ENCODE results near the gene KIF25.

Gene KIF25

GRCh38 chr6:167972193-167972592 lies 25.3 kb upstream of the KIF25 start:
- TF ChIP-seq TAF1 (IDR thresholded peaks at IDR 0.05; ENCODE audit: borderline replicate concordance, insufficient read depth, low read length), result no peak
- TF ChIP-seq, protein P1, sequence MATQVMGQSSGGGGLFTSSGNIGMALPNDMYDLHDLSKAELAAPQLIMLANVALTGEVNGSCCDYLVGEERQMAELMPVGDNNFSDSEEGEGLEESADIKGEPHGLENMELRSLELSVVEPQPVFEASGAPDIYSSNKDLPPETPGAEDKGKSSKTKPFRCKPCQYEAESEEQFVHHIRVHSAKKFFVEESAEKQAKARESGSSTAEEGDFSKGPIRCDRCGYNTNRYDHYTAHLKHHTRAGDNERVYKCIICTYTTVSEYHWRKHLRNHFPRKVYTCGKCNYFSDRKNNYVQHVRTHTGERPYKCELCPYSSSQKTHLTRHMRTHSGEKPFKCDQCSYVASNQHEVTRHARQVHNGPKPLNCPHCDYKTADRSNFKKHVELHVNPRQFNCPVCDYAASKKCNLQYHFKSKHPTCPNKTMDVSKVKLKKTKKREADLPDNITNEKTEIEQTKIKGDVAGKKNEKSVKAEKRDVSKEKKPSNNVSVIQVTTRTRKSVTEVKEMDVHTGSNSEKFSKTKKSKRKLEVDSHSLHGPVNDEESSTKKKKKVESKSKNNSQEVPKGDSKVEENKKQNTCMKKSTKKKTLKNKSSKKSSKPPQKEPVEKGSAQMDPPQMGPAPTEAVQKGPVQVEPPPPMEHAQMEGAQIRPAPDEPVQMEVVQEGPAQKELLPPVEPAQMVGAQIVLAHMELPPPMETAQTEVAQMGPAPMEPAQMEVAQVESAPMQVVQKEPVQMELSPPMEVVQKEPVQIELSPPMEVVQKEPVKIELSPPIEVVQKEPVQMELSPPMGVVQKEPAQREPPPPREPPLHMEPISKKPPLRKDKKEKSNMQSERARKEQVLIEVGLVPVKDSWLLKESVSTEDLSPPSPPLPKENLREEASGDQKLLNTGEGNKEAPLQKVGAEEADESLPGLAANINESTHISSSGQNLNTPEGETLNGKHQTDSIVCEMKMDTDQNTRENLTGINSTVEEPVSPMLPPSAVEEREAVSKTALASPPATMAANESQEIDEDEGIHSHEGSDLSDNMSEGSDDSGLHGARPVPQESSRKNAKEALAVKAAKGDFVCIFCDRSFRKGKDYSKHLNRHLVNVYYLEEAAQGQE (IDR thresholded peaks at IDR 0.05; ENCODE audit: insufficient read depth in 1 of 2, low read depth in 2 of 2, low read length in 2 of 2), result no peak
- TF ChIP-seq POLR2AphosphoS5 (IDR thresholded peaks at IDR 0.05; ENCODE audit: low read depth, low read length), result no peak
- no peak for TF ChIP-seq FOXP2 (optimal IDR thresholded peaks at IDR 0.05; ENCODE audit: borderline replicate concordance, extremely low read depth, extremely low read length, insufficient read depth)
- no peak for TF ChIP-seq SIN3A (IDR thresholded peaks at IDR 0.05; ENCODE audit: borderline replicate concordance, insufficient read depth, low read length)

DNA sequence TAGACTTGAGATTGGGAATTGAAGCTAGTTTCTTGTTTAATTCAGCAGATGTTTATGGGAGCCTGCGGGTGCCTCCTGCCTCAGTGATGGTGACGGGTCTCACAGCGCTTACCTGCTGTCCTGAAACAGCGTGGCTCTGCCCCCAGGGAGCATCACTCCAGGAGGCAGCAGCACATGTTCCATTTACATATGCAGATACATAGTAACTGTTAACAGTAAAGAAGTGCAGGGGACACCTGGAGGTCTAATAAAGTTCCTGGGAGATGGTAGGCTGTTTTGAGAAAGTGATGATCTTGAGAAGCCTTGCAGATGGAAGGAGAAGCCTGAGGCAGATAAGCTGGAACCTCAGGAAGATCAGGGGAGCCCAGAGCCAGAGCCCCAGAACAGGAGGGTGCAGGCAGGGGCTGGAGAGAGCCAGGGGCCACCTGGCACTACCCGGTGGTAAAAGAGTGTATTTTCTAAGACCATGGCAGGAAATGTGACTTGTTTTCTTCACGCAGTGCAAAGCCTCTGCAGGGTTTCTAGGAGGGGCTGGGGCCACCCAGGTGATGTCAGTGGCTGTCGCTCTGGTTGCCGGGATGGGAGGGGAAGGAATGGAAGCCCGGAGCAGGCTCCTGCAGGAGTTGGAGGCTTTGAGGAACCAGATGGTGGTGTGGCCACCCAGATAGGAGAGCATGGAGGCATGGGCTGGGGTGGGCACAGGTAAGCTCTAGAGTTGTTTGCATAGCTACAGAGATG lies 24.2 kb upstream of the KIF25 start:
- TF ChIP-seq POLR2AphosphoS5 (IDR thresholded peaks at IDR 0.05; ENCODE audit: low read depth, low read length) (no peak), SIN3A (IDR thresholded peaks at IDR 0.05; ENCODE audit: borderline replicate concordance, insufficient read depth, low read length) (no peak), FOXP2 (optimal IDR thresholded peaks at IDR 0.05; ENCODE audit: borderline replicate concordance, extremely low read depth, extremely low read length, insufficient read depth) (no peak), TAF1 (IDR thresholded peaks at IDR 0.05; ENCODE audit: borderline replicate concordance, insufficient read depth, low read length) (no peak)
- TF ChIP-seq, protein P1 (IDR thresholded peaks at IDR 0.05; ENCODE audit: insufficient read depth in 1 of 2, low read depth in 2 of 2, low read length in 2 of 2), result no peak

DNA sequence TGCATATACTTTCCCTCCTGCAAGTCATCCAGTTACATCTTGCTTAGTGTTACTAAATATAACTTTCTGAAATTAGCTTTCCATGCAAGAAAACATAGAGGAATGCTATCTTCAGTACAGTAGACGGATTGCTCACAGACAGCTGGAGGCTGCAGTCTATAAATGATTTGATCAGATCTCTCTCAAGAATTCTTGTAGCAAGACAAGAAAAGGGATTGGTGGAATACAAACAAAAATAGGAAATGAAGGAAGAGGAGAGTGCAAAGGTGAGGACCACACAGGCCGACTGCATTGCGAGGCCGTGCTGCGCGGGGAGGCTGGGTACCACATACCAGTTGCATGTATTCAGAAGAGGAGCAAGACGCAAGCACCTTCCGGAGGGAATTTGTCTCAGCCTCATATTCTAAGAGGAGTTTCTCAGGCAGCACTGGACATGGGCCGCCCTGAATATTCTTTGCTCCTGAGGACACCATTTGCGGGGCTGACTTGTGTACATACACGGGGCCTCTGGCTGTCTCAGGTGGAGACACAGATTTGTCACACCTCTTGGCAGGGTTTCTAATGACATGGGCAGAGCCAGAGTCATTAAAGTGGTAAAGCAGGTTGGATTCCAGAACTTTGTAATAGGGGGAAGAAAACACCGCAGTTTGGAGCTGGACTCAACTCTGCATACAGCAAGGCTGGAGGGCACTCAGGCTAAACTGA lies 22.7 kb upstream of the KIF25 start:
- no peak for TF ChIP-seq FOXP2 (optimal IDR thresholded peaks at IDR 0.05; ENCODE audit: borderline replicate concordance, extremely low read depth, extremely low read length, insufficient read depth)
- TF ChIP-seq TAF1 (IDR thresholded peaks at IDR 0.05; ENCODE audit: borderline replicate concordance, insufficient read depth, low read length), result no peak
- TF ChIP-seq, protein P1 (IDR thresholded peaks at IDR 0.05; ENCODE audit: insufficient read depth in 1 of 2, low read depth in 2 of 2, low read length in 2 of 2), result no peak
- no peak for TF ChIP-seq POLR2AphosphoS5 (IDR thresholded peaks at IDR 0.05; ENCODE audit: low read depth, low read length)
- no peak for TF ChIP-seq SIN3A (IDR thresholded peaks at IDR 0.05; ENCODE audit: borderline replicate concordance, insufficient read depth, low read length)

DNA sequence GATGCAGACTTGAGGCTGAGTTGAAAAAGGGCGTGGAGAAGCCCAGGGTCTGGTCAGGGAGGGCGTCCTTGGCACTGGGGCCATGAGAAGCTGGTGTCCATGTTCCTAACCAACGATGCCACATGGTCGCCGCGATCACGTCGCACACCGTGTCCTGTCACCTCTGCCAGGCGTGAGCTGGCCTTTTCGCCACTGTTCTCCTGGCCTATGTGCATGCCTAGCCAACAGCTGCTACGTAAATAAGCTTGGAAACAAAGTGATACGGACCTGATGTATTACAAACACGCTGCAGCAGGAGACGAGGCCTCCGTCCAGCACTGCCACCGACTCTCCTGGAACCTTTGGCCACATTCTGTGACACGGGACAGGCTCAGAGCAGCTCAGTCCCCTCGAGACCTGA lies 22.0 kb upstream of the KIF25 start:
- TF ChIP-seq POLR2AphosphoS5 (IDR thresholded peaks at IDR 0.05; ENCODE audit: low read depth, low read length) (no peak), SIN3A (IDR thresholded peaks at IDR 0.05; ENCODE audit: borderline replicate concordance, insufficient read depth, low read length) (no peak), TAF1 (IDR thresholded peaks at IDR 0.05; ENCODE audit: borderline replicate concordance, insufficient read depth, low read length) (no peak), FOXP2 (optimal IDR thresholded peaks at IDR 0.05; ENCODE audit: borderline replicate concordance, extremely low read depth, extremely low read length, insufficient read depth) (no peak)
- TF ChIP-seq, protein P1 (IDR thresholded peaks at IDR 0.05; ENCODE audit: insufficient read depth in 1 of 2, low read depth in 2 of 2, low read length in 2 of 2), result no peak

Data from PFSK-1 (cell line).